ENCODE results near the gene POLE2.

The POLE2 gene

DNA sequence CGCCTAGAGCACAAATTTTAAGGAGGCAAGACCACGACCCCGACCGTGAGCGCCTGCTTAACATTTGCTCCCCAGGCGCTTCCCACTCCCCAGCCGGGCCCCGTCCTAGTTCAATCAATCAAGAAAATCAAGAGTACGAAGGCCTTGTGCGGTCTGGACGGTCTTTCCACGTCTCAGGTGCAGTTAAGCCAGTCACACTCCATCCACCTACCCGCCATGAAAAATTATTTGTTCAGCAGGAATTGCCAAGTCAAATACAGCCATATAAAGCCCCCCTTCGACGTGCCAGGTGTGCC lies 89.9 kb downstream of the POLE2 start:
- no peaks in the 10 kb centered on the region for H3K9me3 Mint-ChIP-seq
- H3K36me3 Mint-ChIP-seq (ENCODE audit: low read depth) = no peaks in the 10 kb centered on the region
- TF ChIP-seq, protein P1, sequence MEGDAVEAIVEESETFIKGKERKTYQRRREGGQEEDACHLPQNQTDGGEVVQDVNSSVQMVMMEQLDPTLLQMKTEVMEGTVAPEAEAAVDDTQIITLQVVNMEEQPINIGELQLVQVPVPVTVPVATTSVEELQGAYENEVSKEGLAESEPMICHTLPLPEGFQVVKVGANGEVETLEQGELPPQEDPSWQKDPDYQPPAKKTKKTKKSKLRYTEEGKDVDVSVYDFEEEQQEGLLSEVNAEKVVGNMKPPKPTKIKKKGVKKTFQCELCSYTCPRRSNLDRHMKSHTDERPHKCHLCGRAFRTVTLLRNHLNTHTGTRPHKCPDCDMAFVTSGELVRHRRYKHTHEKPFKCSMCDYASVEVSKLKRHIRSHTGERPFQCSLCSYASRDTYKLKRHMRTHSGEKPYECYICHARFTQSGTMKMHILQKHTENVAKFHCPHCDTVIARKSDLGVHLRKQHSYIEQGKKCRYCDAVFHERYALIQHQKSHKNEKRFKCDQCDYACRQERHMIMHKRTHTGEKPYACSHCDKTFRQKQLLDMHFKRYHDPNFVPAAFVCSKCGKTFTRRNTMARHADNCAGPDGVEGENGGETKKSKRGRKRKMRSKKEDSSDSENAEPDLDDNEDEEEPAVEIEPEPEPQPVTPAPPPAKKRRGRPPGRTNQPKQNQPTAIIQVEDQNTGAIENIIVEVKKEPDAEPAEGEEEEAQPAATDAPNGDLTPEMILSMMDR (IDR thresholded peaks at IDR 0.05) = no peak
- H3K27ac Mint-ChIP-seq = peak overlapping the region; percentile 97
- H3K4me3 Mint-ChIP-seq = peak overlapping the region; percentile 95
- no peaks in the 10 kb centered on the region for H3K27me3 Mint-ChIP-seq (ENCODE audit: low read depth, poor library complexity)
- H3K4me1 Mint-ChIP-seq = peaks cover 45% of the 10 kb centered on the region
- peak; percentile 35 for DNase-seq

DNA sequence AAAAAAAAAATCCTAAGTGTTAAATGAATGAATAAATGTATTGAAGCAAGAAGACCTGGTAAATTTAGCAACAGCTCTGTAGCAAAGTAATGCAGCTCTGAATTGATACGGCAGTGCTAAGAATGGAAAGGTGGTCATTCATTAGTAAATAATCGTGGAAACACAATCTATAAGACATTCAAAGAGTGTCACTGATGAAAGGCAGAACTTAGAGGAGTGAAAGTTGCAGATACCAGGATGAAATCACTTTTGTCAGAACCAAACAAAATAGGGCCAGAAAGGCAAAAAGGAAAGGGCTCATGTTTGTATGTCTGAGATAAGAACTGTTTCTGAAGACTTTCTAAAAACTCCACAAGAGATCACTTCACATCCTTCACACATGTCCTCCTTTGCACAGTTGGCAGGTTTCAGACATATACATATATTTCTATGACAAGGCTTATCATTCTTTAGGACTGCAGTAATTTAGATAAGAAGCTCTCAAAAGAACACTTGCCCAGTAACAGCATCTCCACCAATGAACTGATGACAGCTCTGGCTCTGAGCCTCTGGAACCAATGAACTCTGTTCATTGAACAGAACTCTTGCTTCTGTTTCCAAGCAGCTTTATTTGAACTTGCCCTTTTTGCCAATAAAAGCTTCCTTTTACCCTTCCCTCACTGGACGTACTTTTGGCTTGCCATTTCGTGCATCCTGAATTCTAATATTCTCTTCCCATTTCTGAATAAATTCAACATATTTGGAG lies 93.5 kb downstream of the POLE2 start:
- TF ChIP-seq, protein P1 (IDR thresholded peaks at IDR 0.05) = no peak
- Mint-ChIP-seq H3K9me3 (no peaks in the 10 kb centered on the region), H3K27ac (no peak overlapping the region), H3K4me1 (peaks cover 31% of the 10 kb centered on the region), H3K4me3 (no peak overlapping the region), H3K36me3 (ENCODE audit: low read depth) (no peaks in the 10 kb centered on the region), H3K27me3 (ENCODE audit: low read depth, poor library complexity) (peaks cover 2% of the 10 kb centered on the region)
- no peak for DNase-seq
